Endodermal cell (in vitro differentiated cells): ENCODE results near the gene ALDH1A1. TPM values are rescaled to one million over a fixed set of nuclear protein-coding genes. Genes with fewer than 3 reads are reported as not detected.

Experiments used
- DNase-seq: peaks from one replicate; pipeline ENCODE4 v3.0.0-alpha.2; 2017
- H3K27ac ChIP-seq: 2 replicates; pipeline ENCODE4 v1.5.1; 2013; ENCODE audit warnings: mild to moderate bottlenecking, low read depth, low read length, moderate library complexity
- H3K27me3 ChIP-seq: 2 replicates; pipeline ENCODE4 v1.6.1; 2013; ENCODE audit warnings: mild to moderate bottlenecking, low read length, moderate library complexity; ENCODE audit not compliant: insufficient read depth, control insufficient read depth, poor library complexity, severe bottlenecking
- H3K36me3 ChIP-seq: 2 replicates; pipeline ENCODE4 v1.7.0; 2013; ENCODE audit warnings: mild to moderate bottlenecking, low read length, moderate library complexity; ENCODE audit not compliant: control insufficient read depth, insufficient read depth
- H3K4me1 ChIP-seq: one replicate; pipeline ENCODE4 v1.7.0; 2013; ENCODE audit warnings: low read length; ENCODE audit not compliant: control insufficient read depth, insufficient read depth
- H3K4me3 ChIP-seq: 2 replicates; pipeline ENCODE4 v1.5.1; 2013; ENCODE audit warnings: mild to moderate bottlenecking, low read length, moderate library complexity
- H3K9ac ChIP-seq: 2 replicates; pipeline ENCODE4 v1.6.1; 2013; ENCODE audit warnings: mild to moderate bottlenecking, low read length, moderate library complexity; ENCODE audit not compliant: poor library complexity, severe bottlenecking; ENCODE audit errors: extremely low read depth
- H3K9me3 ChIP-seq: 2 replicates; pipeline ENCODE4 v1.6.1; 2013; ENCODE audit warnings: mild to moderate bottlenecking, low read length, moderate library complexity; ENCODE audit not compliant: control insufficient read depth
- H3K27ac Mint-ChIP-seq: 2 replicates; pipeline ENCODE4 v1.8.0; 2020; ENCODE audit warnings: mixed read lengths
- H3K27me3 Mint-ChIP-seq: 2 replicates; pipeline ENCODE4 v1.8.0; 2021; ENCODE audit warnings: mild to moderate bottlenecking, mixed read lengths; ENCODE audit not compliant: insufficient read depth
- H3K36me3 Mint-ChIP-seq: 2 replicates; pipeline ENCODE4 v1.8.0; 2020; ENCODE audit warnings: low read depth, mixed read lengths
- H3K4me1 Mint-ChIP-seq: 2 replicates; pipeline ENCODE4 v1.8.0; 2020; ENCODE audit warnings: mixed read lengths
- H3K4me3 Mint-ChIP-seq: 2 replicates; pipeline ENCODE4 v1.8.0; 2020; ENCODE audit warnings: mild to moderate bottlenecking, moderate library complexity, mixed read lengths
- H3K9me3 Mint-ChIP-seq: 2 replicates; pipeline ENCODE4 v1.8.0; 2020; ENCODE audit warnings: mild to moderate bottlenecking, mixed read lengths
- WGBS, 2 experiments: methylation state at CpG; one replicate each; pipeline versions ENCODE4 v1.1.5 to v1.1.7; 2013; ENCODE audit warnings: missing lambda C conversion rate in 2 of 2, mixed read lengths in 1 of 2; ENCODE audit not compliant: insufficient coverage in 1 of 2, insufficient read length in 1 of 2; 5-methylcytosine and 5-hydroxymethylcytosine counted together
- total RNA-seq, 2 donors: library from RNA; stranded (reverse); fragmentation: NEBNext Ultra II Directional in 1 of 2; extraction: Animal tissue kit (Norgen Biotek cat#: 25700) in 1 of 2; gene quantifications; 2 replicates in 1 of 2; 3 replicates in 1 of 2; pipeline ENCODE4 v1.2.1, GENCODE V29; 2021
- TF ChIP-seq, protein P1 (sequence below): fragments of 200-600 bp; sonication (generic); conservative IDR thresholded peaks from 2 replicates; pipeline ENCODE4 v1.5.0; 2021; ENCODE audit warnings: antibody characterized with exemption, mild to moderate bottlenecking

Gene ALDH1A1
- total RNA-seq, 2 donors from 2014 or later, result 3.5 to 4.6 TPM

DNA sequence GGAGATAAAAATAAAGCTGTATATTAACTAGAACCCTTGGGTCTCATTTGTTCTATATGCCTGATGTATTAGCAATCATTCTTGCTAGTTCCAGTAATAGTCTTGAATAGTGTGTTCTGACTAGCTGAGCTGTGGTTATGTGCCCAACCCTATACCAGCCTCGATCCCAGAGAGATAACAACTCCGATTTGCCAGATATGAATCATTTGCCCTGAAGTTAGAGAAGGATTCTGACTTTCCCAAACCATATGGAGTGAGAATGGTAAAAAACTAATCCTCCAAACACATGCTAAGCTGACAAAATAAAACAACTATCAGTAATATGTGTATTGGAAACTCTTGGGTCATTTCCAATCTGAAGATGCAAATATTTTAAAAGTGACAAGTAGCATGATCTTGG lies 64.8 kb downstream of the ALDH1A1 start:
- Histone ChIP-seq H3K27ac (no peak overlapping the region), H3K4me1 (no peaks in the 10 kb centered on the region), H3K36me3 (no peaks in the 10 kb centered on the region), H3K9me3 (peaks cover 13% of the 10 kb centered on the region), H3K27me3 (no peaks in the 10 kb centered on the region), H3K4me3 (no peak overlapping the region), H3K9ac (no peak overlapping the region)
- 95% methylated on average over 2 of the region's 2 CpGs; no CpG with 5 or more reads in 1 of the 2 experiments for WGBS, 2 experiments
- no peak for DNase-seq
- Mint-ChIP-seq H3K36me3 (no peaks in the 10 kb centered on the region), H3K9me3 (peaks cover 9% of the 10 kb centered on the region), H3K27ac (no peak overlapping the region), H3K4me1 (no peaks in the 10 kb centered on the region), H3K27me3 (no peaks in the 10 kb centered on the region), H3K4me3 (no peak overlapping the region)
- TF ChIP-seq, protein P1, sequence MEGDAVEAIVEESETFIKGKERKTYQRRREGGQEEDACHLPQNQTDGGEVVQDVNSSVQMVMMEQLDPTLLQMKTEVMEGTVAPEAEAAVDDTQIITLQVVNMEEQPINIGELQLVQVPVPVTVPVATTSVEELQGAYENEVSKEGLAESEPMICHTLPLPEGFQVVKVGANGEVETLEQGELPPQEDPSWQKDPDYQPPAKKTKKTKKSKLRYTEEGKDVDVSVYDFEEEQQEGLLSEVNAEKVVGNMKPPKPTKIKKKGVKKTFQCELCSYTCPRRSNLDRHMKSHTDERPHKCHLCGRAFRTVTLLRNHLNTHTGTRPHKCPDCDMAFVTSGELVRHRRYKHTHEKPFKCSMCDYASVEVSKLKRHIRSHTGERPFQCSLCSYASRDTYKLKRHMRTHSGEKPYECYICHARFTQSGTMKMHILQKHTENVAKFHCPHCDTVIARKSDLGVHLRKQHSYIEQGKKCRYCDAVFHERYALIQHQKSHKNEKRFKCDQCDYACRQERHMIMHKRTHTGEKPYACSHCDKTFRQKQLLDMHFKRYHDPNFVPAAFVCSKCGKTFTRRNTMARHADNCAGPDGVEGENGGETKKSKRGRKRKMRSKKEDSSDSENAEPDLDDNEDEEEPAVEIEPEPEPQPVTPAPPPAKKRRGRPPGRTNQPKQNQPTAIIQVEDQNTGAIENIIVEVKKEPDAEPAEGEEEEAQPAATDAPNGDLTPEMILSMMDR, result no peak

DNA sequence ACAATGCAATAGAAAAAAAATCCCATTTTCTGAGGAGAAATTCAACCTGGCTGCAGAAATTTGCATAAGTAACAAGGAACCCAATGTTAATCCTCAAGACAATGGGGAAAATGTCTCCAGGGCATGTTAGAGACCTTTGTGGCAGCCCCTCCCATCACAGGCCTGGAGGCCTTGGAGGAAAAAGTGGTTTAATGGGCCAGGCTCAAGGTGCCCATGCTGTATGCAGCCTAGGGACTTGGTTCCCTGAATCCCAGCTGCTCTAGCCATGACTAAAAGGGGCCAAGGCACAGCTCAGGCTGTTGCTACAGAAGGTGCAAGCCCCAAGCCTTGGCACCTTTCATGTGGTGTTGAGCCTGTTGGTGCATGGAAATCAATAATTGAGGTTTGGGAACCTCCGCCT lies 66.5 kb downstream of the ALDH1A1 start:
- no peaks in the 10 kb centered on the region for H3K4me1 Mint-ChIP-seq
- no peaks in the 10 kb centered on the region for H3K27me3 ChIP-seq
- TF ChIP-seq, protein P1, result no peak
- no peak for DNase-seq
- H3K27ac ChIP-seq, result no peak overlapping the region
- 93 to 100% methylated on average over 1 of the region's 1 CpG for WGBS, 2 experiments
- no peaks in the 10 kb centered on the region for H3K36me3 Mint-ChIP-seq
- H3K27ac Mint-ChIP-seq, result no peak overlapping the region
- H3K4me3 ChIP-seq, result no peak overlapping the region
- H3K27me3 Mint-ChIP-seq, result peaks cover 4% of the 10 kb centered on the region
- no peaks in the 10 kb centered on the region for H3K4me1 ChIP-seq
- H3K4me3 Mint-ChIP-seq, result no peak overlapping the region
- no peak overlapping the region for H3K9ac ChIP-seq
- no peaks in the 10 kb centered on the region for H3K36me3 ChIP-seq
- H3K9me3 Mint-ChIP-seq, result peaks cover 9% of the 10 kb centered on the region
- peaks cover 13% of the 10 kb centered on the region for H3K9me3 ChIP-seq

DNA sequence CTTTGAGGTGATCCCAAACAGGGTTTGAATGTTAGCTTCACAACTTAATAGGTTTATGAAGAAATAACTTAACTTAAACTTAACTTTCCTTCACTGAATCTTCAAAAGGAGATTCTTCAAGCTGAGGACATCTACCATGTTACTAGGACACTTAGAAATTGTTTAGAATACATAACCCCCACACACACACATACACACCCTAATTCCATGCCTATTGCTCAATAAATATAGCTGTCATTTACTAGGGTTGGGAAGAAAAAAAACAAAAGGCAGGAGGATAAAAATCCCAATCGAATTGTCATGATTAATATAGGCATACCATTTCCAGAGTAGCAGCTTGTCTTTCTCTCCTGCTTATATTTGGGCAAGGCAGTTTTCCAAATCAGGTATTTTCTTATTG lies 68.3 kb downstream of the ALDH1A1 start:
- Histone ChIP-seq H3K36me3 (no peaks in the 10 kb centered on the region), H3K27me3 (no peaks in the 10 kb centered on the region), H3K4me3 (no peak overlapping the region), H3K4me1 (no peaks in the 10 kb centered on the region), H3K9me3 (peaks cover 13% of the 10 kb centered on the region), H3K9ac (no peak overlapping the region), H3K27ac (no peak overlapping the region)
- Mint-ChIP-seq H3K4me1 (no peaks in the 10 kb centered on the region), H3K27me3 (peaks cover 4% of the 10 kb centered on the region), H3K27ac (no peak overlapping the region), H3K9me3 (peaks cover 9% of the 10 kb centered on the region), H3K36me3 (no peaks in the 10 kb centered on the region), H3K4me3 (no peak overlapping the region)
- TF ChIP-seq, protein P1, result no peak
- 75 to 78% methylated on average over 1 of the region's 1 CpG for WGBS, 2 experiments
- DNase-seq, result no peak
